Measurements from ENCODE around the gene RPS8.
A peak's percentile ranks its signal among the peaks of the same experiment; 100 is the strongest.

The RPS8 gene

DNA sequence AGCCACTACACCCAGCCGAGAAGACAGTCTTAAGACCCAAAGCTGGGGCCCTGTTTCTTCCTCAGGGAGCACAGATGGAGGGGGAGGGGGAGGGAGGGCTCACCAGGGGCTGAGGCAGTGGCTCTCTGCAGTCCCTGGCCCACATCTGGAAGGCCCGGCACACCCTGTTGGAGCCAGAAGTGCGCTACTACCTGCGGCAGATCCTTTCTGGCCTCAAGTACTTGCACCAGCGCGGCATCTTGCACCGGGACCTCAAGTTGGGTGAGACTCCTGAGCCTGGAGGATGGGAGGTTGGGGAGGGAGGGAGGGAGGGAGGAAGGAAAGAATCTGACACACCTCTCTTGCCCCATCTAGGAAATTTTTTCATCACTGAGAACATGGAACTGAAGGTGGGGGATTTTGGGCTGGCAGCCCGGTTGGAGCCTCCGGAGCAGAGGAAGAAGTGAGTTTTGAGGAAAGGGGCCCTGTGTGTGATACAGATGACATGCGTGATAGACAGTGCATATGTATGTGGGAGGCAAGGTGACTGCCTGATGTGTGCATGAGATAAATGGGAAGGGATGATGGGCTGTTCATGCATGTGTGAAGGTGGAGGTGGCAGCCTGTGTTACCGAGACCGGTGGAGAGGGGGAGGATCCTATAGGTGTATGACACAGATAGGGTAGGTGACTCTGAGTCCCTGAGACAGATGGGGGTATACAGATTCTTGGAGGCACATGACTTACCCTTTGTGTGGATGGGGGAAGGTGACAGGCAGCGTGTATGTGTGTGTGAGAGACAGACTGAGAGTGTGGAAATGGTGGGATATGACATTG lies 26.4 kb downstream of the RPS8 start:
- H3K4me3 ChIP-seq (ENCODE audit: low read depth, low read length): peak overlapping the region; percentile 91
- TF ChIP-seq, protein P1, sequence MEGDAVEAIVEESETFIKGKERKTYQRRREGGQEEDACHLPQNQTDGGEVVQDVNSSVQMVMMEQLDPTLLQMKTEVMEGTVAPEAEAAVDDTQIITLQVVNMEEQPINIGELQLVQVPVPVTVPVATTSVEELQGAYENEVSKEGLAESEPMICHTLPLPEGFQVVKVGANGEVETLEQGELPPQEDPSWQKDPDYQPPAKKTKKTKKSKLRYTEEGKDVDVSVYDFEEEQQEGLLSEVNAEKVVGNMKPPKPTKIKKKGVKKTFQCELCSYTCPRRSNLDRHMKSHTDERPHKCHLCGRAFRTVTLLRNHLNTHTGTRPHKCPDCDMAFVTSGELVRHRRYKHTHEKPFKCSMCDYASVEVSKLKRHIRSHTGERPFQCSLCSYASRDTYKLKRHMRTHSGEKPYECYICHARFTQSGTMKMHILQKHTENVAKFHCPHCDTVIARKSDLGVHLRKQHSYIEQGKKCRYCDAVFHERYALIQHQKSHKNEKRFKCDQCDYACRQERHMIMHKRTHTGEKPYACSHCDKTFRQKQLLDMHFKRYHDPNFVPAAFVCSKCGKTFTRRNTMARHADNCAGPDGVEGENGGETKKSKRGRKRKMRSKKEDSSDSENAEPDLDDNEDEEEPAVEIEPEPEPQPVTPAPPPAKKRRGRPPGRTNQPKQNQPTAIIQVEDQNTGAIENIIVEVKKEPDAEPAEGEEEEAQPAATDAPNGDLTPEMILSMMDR (IDR thresholded peaks at IDR 0.05; ENCODE audit: low read depth, low read length): no peak

DNA sequence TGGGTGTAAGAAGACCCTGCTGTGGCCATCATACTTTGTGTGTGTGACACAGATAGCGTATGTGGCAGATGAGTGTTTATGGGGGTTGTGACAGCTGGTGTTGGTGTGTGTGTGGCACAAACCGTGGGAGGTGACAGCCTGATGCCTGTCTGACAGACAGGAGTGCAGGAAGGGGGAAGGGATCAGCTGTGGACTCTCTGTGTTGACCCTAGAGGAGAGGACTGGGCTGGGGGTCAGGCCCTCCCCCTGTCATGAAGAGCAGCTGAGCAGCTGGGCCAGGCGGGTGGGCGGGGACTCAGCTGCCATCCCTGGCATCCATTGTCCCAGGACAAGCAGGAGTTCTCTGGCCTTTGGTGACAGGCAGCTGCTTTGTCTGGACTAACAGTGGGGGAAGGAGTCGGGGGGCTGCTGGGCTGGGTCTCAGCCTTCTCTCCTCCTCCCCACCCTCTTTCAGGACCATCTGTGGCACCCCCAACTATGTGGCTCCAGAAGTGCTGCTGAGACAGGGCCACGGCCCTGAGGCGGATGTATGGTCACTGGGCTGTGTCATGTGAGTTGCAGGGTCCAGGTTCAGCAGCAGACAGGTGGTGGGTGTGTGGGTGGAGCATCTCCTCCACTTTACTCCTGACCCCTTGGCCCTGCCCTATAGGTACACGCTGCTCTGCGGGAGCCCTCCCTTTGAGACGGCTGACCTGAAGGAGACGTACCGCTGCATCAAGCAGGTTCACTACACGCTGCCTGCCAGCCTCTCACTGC lies 27.1 kb downstream of the RPS8 start:
- peak overlapping the region; percentile 91 for H3K4me3 ChIP-seq (ENCODE audit: low read depth, low read length)
- TF ChIP-seq, protein P1 (IDR thresholded peaks at IDR 0.05; ENCODE audit: low read depth, low read length): no peak

DNA sequence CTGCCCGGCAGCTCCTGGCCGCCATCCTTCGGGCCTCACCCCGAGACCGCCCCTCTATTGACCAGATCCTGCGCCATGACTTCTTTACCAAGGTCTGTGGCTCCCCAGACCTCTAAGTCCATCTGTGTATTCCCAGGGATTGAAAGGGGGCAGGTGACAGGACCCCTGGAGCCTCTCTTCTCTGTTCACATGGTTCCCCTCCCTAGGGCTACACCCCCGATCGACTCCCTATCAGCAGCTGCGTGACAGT lies 27.6 kb downstream of the RPS8 start:
- peak overlapping the region; percentile 9; the same call in 1 of the 2 replicates for H3K4me3 ChIP-seq (ENCODE audit: low read depth, low read length)
- TF ChIP-seq, protein P1 (IDR thresholded peaks at IDR 0.05; ENCODE audit: low read depth, low read length): no peak

GRCh38 chr1:44803312-44804095 lies 28.2 kb downstream of the RPS8 start:
- TF ChIP-seq, protein P1 (IDR thresholded peaks at IDR 0.05; ENCODE audit: low read depth, low read length): no peak
- H3K4me3 ChIP-seq (ENCODE audit: low read depth, low read length): peak overlapping the region; percentile 9; the same call in 1 of the 2 replicates

GRCh38 chr1:44805311-44806024 lies 30.1 kb downstream of the RPS8 start:
- no peak overlapping the region for H3K4me3 ChIP-seq (ENCODE audit: low read depth, low read length)
- TF ChIP-seq, protein P1 (IDR thresholded peaks at IDR 0.05; ENCODE audit: low read depth, low read length): no peak

DNA sequence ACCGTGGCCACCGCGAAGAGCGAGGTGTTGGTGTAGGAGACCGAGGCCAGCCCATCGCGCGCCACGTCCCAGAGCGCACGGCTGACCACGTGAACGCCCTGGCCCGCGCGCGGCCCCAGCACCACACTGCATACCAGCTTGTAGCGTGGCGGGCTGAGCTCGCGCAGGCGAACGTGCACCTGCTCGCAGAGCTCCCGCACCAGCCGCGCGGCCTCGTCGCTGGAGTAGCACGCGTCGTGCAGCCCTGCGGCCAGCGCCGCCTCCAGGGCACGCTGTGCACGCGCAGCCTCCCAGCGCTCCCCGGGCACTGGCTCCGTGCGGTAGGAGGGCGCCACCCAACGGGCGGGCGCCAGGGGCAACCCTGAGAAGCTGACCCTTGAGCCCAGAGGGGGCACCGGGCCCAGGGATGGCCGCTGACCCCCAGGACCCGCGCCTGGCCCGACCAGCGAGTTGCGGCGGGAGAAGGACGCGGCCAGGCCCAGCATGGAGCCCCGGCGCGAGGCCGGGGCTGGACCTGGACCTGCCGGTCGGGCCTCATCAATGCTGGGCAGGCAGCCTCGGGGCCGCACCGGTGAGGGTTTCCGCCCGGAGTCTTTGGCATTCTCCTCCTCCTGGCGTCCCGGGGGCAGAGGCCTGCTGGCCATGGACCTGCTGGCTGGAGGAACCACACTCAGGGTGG lies 30.8 kb downstream of the RPS8 start:
- TF ChIP-seq, protein P1 (IDR thresholded peaks at IDR 0.05; ENCODE audit: low read depth, low read length): no peak

More for the DNA sequence above, 30.8 kb downstream of the RPS8 start:
- no peak overlapping the region for H3K4me3 ChIP-seq (ENCODE audit: low read depth, low read length)

All from WI38 (cell line).